GM10266 (cell line): ENCODE data around the gene BTAF1.

ENCODE experiments used
- DNase-seq: peaks from one replicate; pipeline ENCODE4 v3.0.0; 2012; ENCODE audit errors: extremely low spot score
- TF ChIP-seq, protein P1 (sequence below): IDR thresholded peaks from 2 replicates; pipeline ENCODE4 v1.5.1; 2012; ENCODE audit warnings: mild to moderate bottlenecking, low read depth; ENCODE audit not compliant: control insufficient read depth, insufficient read depth; ENCODE audit errors: missing control alignments

Gene BTAF1

DNA sequence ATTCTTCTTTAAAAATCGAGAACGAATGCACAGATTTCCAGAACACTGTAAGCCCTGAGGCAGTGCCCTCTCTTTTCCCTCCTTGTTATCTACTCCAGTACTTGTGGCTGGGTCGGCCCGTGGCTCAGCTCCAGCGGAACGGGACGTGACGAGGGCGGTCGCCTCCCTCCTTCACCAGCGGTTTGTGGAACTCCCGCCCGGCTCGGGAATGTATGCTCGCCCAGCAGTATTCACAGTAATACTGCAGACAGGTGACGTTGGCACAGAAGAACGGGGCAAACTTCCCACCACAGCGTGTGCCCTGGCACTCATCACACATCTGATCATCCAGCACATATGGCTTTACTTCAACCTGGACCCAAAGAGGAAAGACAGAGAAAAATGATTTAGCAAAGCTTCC, 128.5 kb downstream of the BTAF1 start:
- TF ChIP-seq, protein P1, sequence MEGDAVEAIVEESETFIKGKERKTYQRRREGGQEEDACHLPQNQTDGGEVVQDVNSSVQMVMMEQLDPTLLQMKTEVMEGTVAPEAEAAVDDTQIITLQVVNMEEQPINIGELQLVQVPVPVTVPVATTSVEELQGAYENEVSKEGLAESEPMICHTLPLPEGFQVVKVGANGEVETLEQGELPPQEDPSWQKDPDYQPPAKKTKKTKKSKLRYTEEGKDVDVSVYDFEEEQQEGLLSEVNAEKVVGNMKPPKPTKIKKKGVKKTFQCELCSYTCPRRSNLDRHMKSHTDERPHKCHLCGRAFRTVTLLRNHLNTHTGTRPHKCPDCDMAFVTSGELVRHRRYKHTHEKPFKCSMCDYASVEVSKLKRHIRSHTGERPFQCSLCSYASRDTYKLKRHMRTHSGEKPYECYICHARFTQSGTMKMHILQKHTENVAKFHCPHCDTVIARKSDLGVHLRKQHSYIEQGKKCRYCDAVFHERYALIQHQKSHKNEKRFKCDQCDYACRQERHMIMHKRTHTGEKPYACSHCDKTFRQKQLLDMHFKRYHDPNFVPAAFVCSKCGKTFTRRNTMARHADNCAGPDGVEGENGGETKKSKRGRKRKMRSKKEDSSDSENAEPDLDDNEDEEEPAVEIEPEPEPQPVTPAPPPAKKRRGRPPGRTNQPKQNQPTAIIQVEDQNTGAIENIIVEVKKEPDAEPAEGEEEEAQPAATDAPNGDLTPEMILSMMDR: no peak

DNA sequence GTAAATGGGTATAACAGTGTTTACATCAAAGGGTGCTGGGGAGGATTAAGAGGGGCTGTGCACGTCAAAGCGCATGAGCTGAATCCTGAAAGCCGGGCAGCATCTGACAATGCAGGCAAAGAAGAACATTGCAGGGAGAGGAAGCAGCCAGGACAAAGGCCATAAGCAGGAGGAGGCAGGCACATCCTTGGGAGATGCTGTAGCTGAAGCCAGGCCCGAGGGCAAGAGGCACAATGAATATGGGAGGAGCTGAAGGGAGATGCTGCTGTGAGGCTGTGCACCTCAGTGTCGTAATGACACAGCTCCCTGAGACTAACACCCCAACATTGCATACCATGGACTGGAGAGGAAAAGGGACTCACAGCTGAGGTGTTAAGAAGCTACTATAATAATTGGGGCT, 129.2 kb downstream of the BTAF1 start:
- TF ChIP-seq, protein P1: no peak
- no peak for DNase-seq

More for the DNA sequence above, 128.5 kb downstream of the BTAF1 start:
- no peak for DNase-seq

DNA sequence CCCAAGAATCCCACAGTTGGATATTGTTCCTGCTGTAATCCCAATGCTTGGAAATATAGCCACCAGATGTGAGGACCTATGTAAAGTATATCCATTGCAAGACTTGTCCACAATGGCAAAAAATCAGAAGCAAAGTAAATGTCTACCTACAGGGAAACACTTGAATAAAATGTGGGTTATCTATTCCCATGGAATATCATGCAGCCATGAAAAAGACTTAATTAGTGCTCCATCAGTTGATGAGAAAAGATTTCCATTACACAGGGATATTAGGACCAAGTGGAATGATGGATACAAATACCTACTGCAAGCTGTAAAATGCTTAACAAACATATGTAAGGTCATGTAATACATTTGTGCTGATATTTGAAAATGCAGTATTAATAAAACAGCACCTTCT, 131.2 kb downstream of the BTAF1 start:
- TF ChIP-seq, protein P1: no peak
- DNase-seq: no peak

DNA sequence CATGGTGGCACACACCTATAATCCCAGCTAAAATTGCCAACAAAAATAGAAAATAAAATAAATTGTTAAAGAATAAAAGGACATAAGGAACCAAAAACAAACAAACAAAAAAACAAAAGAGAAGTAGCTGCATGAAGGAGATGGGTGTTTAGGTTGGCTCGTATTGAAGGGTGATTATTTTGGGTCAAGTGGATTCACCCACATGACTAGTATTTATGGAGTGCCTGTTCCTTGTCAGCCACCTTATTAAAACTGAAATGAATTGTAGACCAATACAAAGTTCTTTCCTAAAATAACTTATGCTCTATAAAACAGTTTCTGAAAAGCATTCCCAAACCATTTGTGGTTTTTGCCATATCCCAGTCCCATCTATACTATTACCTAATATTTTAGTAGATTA, 138.7 kb downstream of the BTAF1 start:
- DNase-seq: no peak
- TF ChIP-seq, protein P1: no peak

DNA sequence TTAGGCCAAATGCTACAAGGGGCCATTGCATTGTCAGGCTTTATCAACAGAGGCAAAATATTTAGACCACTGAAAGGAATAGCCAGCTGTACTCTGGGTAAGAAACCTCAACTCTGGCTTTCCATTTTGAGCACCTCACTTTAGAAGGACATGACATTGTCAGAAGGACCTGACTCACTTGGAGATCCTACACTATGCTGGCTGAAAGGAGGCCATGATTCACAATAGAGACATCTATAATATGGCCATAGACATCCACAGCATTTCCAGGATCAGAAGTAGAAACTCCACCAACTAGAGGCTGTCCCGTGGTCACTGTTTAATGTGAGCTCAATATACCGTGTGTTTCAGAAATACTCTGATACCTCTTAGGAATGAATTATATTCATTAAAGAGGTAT, 140.9 kb downstream of the BTAF1 start:
- TF ChIP-seq, protein P1: no peak
- no peak for DNase-seq

DNA sequence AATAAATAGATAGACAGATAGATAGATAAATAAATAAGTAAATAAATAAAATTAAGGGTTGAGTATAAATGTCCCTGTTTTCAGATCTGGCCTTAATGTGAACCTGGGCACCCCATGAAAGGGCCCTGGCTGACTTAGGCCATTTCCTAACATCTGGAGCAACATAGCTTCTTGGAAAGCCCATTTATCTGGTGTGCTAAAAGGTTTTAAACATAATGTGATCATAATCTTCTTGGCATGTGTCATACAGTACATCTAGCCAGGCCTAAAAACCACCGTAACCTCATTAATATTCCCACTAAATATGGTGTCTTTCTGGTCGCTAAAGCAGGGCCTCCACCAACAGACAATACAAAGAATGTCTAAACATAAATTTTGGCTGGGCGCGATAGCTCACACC, 142.8 kb downstream of the BTAF1 start:
- DNase-seq: no peak
- TF ChIP-seq, protein P1: no peak

DNA sequence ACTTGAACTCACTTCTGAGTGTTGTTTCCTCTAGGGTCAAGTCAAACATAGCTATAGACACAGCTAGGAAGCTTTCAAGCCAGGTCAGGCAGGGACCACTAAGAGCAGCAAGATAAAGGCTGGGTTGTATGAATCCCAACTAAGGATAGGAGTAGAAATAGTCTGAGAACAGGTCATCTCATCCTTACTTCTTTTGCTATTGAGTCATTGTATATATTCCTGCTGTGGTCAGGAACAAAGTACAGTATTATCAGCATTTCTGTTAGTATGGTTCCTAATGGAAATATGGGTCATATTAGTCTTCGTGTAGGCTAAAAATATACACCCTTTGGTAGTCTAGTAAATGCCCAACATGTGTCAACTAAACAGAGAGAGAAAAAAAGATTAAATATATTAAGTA, 145.3 kb downstream of the BTAF1 start:
- TF ChIP-seq, protein P1: no peak
- DNase-seq: no peak
